CD8-positive, alpha-beta memory T cell (primary cell): ENCODE measurements around the gene SERPINA6. TPM values are rescaled to one million over a fixed set of nuclear protein-coding genes. Genes with fewer than 3 reads are reported as not detected.
A peak's percentile ranks its signal among the peaks of the same experiment; 100 is the strongest.

Experiments
- CTCF ChIA-PET: fragments of 350-600 bp; sonication (Branson Sonifier 250); formaldehyde crosslinking; loops from one replicate; lab custom pipeline; 2021; ENCODE audit warnings: antibody characterized with exemption; lab: Charles Lee
- POLR2A ChIA-PET: fragments of 350-600 bp; sonication (Branson Sonifier 250); formaldehyde crosslinking; loops from one replicate; lab custom pipeline; 2021; ENCODE audit warnings: antibody characterized with exemption; lab: Charles Lee
- DNase-seq, 5 donors: peaks; one replicate each; pipeline versions ENCODE4 v3.0.0 to v3.0.0-alpha.2; 2020 to 2022; ENCODE audit warnings: mixed read lengths in 1 of 5
- H3K27ac ChIP-seq: one replicate; pipeline ENCODE4 v1.7.0; 2013; ENCODE audit warnings: low read depth, mild to moderate bottlenecking, low read length, moderate library complexity
- H3K27me3 ChIP-seq: 2 replicates; pipeline ENCODE4 v1.7.0; 2013; ENCODE audit warnings: low read length, mild to moderate bottlenecking; ENCODE audit not compliant: insufficient read depth, poor library complexity, severe bottlenecking
- H3K36me3 ChIP-seq: 2 replicates; pipeline ENCODE4 v1.7.0; 2013; ENCODE audit warnings: mild to moderate bottlenecking, low read length, moderate library complexity; ENCODE audit not compliant: insufficient read depth
- H3K4me1 ChIP-seq: 2 replicates; pipeline ENCODE4 v1.7.0; 2013; ENCODE audit warnings: mild to moderate bottlenecking, low read length, moderate library complexity; ENCODE audit not compliant: insufficient read depth
- H3K4me3 ChIP-seq: 2 replicates; pipeline ENCODE4 v1.7.0; 2013; ENCODE audit warnings: mild to moderate bottlenecking, low read length
- H3K9me3 ChIP-seq: 2 replicates; pipeline ENCODE4 v1.7.0; 2013; ENCODE audit warnings: mild to moderate bottlenecking, low read length
- H3K27ac Mint-ChIP-seq, 8 donors: one replicate each; pipeline ENCODE4 v1.8.0; 2020 to 2021; ENCODE audit warnings: mixed read lengths in 8 of 8, mild to moderate bottlenecking in 6 of 8, inconsistent platforms in 3 of 8, moderate library complexity in 3 of 8
- H3K27me3 Mint-ChIP-seq, 2 donors: one replicate each; pipeline ENCODE4 v1.8.0; 2020 to 2021; ENCODE audit warnings: mixed read lengths in 2 of 2, mild to moderate bottlenecking in 1 of 2, moderate library complexity in 1 of 2
- H3K36me3 Mint-ChIP-seq, 3 donors: one replicate each; pipeline ENCODE4 v1.8.0; 2020 to 2021; ENCODE audit warnings: mixed read lengths in 3 of 3, inconsistent platforms in 1 of 3, mild to moderate bottlenecking in 1 of 3
- H3K4me1 Mint-ChIP-seq, 3 donors: one replicate each; pipeline ENCODE4 v1.8.0; 2020 to 2021; ENCODE audit warnings: mixed read lengths in 3 of 3, inconsistent platforms in 1 of 3, mild to moderate bottlenecking in 1 of 3
- H3K4me3 Mint-ChIP-seq, 7 donors: one replicate each; pipeline ENCODE4 v1.8.0; 2020 to 2021; ENCODE audit warnings: mixed read lengths in 7 of 7, mild to moderate bottlenecking in 6 of 7, moderate library complexity in 4 of 7, inconsistent platforms in 2 of 7
- H3K9me3 Mint-ChIP-seq, 5 donors: one replicate each; pipeline ENCODE4 v1.8.0; 2020 to 2022; ENCODE audit warnings: mixed read lengths in 5 of 5, mild to moderate bottlenecking in 3 of 5, moderate library complexity in 2 of 5, inconsistent platforms in 1 of 5
- polyA plus RNA-seq: library from polyadenylated mRNA; unstranded; fragments of 300-500 nt; fragmentation: Illumina TruSeq; gene quantifications from one replicate; pipeline ENCODE4 v1.2.3, GENCODE V29; 2021
- total RNA-seq, 2 experiments: library from RNA; stranded (reverse); gene quantifications; one replicate each; pipeline ENCODE4 v1.2.3, GENCODE V29; 2021

SERPINA6 gene
- total and polyA plus RNA-seq, 3 experiments from 2014 or later = not detected

DNA sequence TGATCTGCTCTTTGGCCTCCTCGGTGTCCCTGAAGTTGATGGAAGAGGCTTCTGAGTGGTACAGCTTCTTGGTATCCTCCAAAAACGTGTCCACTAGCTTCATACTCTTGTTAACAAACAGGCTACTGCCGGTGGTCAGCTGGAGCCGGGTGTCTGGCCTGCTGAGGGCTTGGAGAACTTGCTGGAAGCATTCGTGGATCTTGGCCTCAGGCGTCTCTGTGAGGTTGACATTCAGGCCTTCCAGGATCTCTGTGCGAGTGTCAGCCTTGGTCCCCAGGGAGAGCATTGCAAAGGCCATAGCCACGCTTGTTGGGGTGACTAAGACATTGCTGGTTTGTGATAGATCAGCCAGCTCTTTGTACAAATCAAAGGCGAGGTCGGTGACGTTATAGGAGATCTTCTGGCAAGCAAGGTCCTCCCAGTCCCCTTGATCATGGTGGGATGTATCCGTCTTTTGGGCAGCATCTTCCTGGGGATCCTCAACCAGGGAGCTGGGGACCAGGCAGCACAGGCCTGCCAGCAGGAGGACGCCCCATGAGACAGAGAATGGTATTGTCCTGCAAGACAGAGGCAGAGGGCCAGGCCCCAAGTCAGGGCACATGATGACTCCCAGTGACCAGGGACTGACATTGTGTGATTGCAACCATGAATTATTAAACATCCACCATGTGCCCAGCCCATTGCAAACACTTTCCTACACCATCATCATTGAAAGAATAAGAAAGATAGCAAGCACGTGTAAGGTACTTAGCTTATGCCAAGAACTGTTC, 43.2 kb upstream of the SERPINA6 start, which contains the start of gene SERPINA2:
Gene SERPINA2, minus strand, starts transcription at position 553 of the 770 bp plus-strand sequence.
- Histone ChIP-seq H3K4me1 (no peaks in the 10 kb centered on the region), H3K36me3 (no peaks in the 10 kb centered on the region), H3K4me3 (no peak within 1 kb of the TSS), H3K9me3 (no peaks in the 10 kb centered on the region), H3K27me3 (no peaks in the 10 kb centered on the region), H3K27ac (no peak within 1 kb of the TSS)
- Mint-ChIP-seq H3K27me3 (peaks cover 6 to 9% of the 10 kb centered on the region in 2 donors), H3K4me3 (no peak within 1 kb of the TSS), H3K27ac (peak within 1 kb of the TSS in 1 of 8 donors; percentile 47), H3K9me3 (peaks cover 0 to 3% (median 0%) of the 10 kb centered on the region in 5 donors), H3K4me1 (no peaks in the 10 kb centered on the region), H3K36me3 (no peaks in the 10 kb centered on the region)
- DNase-seq = no peak
- ChIA-PET POLR2A (no interaction called here), CTCF (no interaction called here)

DNA sequence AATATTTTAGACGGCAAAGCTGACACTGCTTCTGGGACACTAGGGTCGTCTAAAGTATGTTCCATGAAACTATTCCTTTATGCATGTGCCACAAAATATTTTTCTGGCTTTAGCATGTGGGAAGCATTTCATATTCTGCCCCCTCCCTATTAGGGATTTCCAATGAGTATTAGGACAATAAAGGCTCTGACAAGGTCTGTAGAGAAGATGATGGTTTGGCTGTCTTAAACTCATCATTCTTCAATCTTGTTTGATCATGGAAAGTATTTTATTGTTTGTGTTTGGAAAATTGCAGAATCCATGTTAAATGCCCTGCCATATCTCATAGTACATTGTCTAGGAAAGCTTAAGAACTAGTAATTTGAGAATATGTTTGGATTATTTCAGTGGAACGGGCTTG, 42.5 kb upstream of the SERPINA6 start:
- ChIA-PET POLR2A (no interaction called here), CTCF (no interaction called here)
- Histone ChIP-seq H3K36me3 (no peaks in the 10 kb centered on the region), H3K9me3 (no peaks in the 10 kb centered on the region), H3K4me3 (no peak overlapping the region), H3K27ac (no peak overlapping the region), H3K4me1 (no peaks in the 10 kb centered on the region), H3K27me3 (no peaks in the 10 kb centered on the region)
- no peak for DNase-seq
- Mint-ChIP-seq H3K4me3 (no peak overlapping the region), H3K9me3 (peaks cover 0 to 3% (median 0%) of the 10 kb centered on the region in 5 donors), H3K4me1 (no peaks in the 10 kb centered on the region), H3K27me3 (peaks cover 9 to 13% of the 10 kb centered on the region in 2 donors), H3K36me3 (no peaks in the 10 kb centered on the region), H3K27ac (no peak overlapping the region)

DNA sequence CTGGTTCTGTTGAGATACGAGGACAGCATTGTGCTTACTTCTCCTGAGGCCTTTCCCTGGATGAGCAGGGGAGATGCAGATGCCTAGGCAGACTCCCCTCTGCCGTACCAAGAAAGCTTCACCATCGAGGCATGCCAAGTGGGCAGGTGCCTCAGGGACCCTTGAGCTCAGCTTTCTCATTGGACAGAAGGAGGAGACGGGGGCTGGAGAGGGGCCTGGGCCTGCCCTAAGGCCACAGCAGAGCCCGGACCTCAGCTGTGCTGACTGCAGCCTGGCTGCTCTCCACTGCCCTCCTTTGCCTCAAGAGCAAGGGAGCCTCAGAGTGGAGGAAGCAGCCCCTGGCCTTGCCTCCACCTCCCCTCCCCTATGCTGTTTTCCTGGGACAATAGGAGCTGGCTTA, 41.8 kb upstream of the SERPINA6 start:
- Histone ChIP-seq H3K4me1 (no peaks in the 10 kb centered on the region), H3K9me3 (no peaks in the 10 kb centered on the region), H3K27ac (no peak overlapping the region), H3K27me3 (no peaks in the 10 kb centered on the region), H3K4me3 (no peak overlapping the region), H3K36me3 (no peaks in the 10 kb centered on the region)
- H3K4me3 Mint-ChIP-seq = no peak overlapping the region
- H3K27me3 Mint-ChIP-seq = peaks cover 9 to 18% of the 10 kb centered on the region in 2 donors
- ChIA-PET CTCF (no interaction called here), POLR2A (no interaction called here)
- H3K4me1 Mint-ChIP-seq = no peaks in the 10 kb centered on the region
- no peaks in the 10 kb centered on the region for H3K36me3 Mint-ChIP-seq
- DNase-seq = no peak
- H3K27ac Mint-ChIP-seq = no peak overlapping the region
- H3K9me3 Mint-ChIP-seq = peaks cover 0 to 3% (median 0%) of the 10 kb centered on the region in 5 donors

DNA sequence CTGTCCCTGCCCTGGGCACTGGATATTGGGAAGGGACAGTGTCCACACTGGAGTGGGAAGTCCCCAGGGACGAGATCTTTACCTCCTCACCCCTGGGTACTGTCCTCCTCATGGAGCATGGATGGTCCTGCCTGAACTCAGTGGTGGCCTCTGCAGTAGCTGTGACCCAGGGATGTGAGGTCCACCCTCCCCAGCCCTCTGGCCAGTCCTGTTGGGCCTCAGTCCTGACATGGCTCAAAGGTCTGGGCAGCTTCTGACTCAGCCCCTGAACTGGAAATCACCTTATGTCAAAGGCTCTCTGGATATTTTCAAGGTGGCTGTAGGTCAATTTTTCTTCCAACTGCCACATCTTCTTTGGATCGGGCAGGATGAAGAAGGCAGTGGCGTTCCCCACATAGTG, 40.9 kb upstream of the SERPINA6 start:
- no peaks in the 10 kb centered on the region for H3K4me1 ChIP-seq
- no peak overlapping the region for H3K27ac ChIP-seq
- no peak overlapping the region for H3K4me3 ChIP-seq
- Mint-ChIP-seq H3K4me3 (no peak overlapping the region), H3K27me3 (peaks cover 11 to 19% of the 10 kb centered on the region in 2 donors), H3K36me3 (no peaks in the 10 kb centered on the region), H3K9me3 (peaks cover 0 to 3% (median 0%) of the 10 kb centered on the region in 5 donors), H3K27ac (no peak overlapping the region), H3K4me1 (no peaks in the 10 kb centered on the region)
- no peaks in the 10 kb centered on the region for H3K36me3 ChIP-seq
- ChIA-PET POLR2A (no interaction called here), CTCF (no interaction called here)
- DNase-seq = no peak
- H3K27me3 ChIP-seq = no peaks in the 10 kb centered on the region
- no peaks in the 10 kb centered on the region for H3K9me3 ChIP-seq

DNA sequence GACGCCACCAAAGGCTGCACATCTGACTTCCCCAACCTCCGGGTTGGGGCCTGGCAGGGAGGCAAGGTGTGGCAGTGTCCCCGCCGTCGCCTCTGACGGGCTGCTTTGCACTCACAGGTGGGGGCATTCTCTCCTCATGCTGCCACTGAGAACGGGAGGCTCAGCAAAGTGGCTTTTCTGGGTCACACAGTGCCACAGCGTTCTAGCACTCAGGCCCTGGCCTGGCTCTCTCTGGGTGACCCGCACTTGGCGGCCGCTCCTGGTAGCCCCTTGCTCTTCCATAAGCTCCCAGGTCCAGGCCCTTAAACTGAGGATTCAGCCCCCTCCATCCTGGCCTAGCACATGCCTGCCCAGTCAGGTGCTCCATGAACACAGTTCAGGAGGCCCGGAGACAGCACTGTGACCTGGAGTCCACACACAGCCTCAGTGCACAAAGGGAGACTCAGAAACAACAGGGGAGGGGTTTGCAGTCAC, 40.1 kb upstream of the SERPINA6 start:
- no peak overlapping the region for H3K4me3 ChIP-seq
- POLR2A ChIA-PET = no interaction called here
- no peak overlapping the region for H3K4me3 Mint-ChIP-seq
- H3K9me3 Mint-ChIP-seq = peaks cover 0 to 1% (median 0%) of the 10 kb centered on the region in 5 donors
- H3K4me1 ChIP-seq = no peaks in the 10 kb centered on the region
- H3K27me3 Mint-ChIP-seq = peaks cover 10 to 19% of the 10 kb centered on the region in 2 donors
- no peaks in the 10 kb centered on the region for H3K27me3 ChIP-seq
- CTCF ChIA-PET = no interaction called here
- H3K36me3 ChIP-seq = no peaks in the 10 kb centered on the region
- H3K27ac Mint-ChIP-seq = no peak overlapping the region
- no peaks in the 10 kb centered on the region for H3K4me1 Mint-ChIP-seq
- no peak overlapping the region for H3K27ac ChIP-seq
- DNase-seq = no peak
- no peaks in the 10 kb centered on the region for H3K36me3 Mint-ChIP-seq
- no peaks in the 10 kb centered on the region for H3K9me3 ChIP-seq

DNA sequence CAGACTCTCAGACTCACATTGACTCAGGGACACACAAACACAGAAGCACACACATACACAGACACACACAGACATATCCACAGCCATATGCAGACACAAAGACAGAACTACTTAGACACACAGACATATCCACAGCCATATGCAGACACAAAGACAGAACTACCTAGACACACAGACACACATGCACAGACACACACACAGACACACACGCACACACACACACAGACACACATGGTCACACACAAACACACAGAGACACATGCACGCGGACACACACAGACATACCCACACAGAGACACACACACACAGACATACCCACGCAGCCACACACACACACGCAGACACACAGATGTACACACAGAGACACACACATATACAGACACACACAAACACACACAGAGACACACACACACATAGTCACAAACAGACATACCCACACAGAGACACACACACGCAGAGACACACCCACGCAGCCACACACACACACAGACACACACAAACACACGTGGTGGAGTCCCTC, 39.5 kb upstream of the SERPINA6 start:
- peak overlapping the region in 1 of 8 donors; percentile 31 for H3K27ac Mint-ChIP-seq
- no peaks in the 10 kb centered on the region for H3K4me1 ChIP-seq
- peaks cover 9 to 19% of the 10 kb centered on the region in 2 donors for H3K27me3 Mint-ChIP-seq
- peaks cover 0 to 1% (median 0%) of the 10 kb centered on the region in 5 donors for H3K9me3 Mint-ChIP-seq
- H3K36me3 Mint-ChIP-seq = no peaks in the 10 kb centered on the region
- DNase-seq = no peak
- H3K9me3 ChIP-seq = no peaks in the 10 kb centered on the region
- POLR2A ChIA-PET = no interaction called here
- no peak overlapping the region for H3K27ac ChIP-seq
- CTCF ChIA-PET = no interaction called here
- H3K27me3 ChIP-seq = no peaks in the 10 kb centered on the region
- H3K4me3 Mint-ChIP-seq = no peak overlapping the region
- H3K36me3 ChIP-seq = no peaks in the 10 kb centered on the region
- no peak overlapping the region for H3K4me3 ChIP-seq
- H3K4me1 Mint-ChIP-seq = no peaks in the 10 kb centered on the region

DNA sequence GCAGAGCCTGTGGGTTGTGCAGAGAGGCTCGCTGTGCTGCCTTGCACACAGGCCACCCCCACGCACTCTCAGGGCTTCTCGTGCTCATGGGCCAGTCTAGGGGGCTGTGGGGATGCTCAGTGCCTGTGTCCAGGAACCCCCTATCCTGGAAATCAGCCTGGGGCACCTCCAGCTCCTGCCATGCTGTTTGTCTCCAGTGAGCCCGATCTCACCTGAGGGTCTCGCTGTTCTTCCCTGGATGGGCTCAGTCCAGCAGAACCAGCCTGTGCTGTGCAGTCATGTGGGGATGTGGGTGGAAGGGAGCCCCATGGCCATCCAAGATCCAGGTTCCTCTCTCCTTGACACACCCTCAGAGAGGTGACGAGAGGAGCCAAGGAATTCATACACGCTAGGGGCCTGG, 38.5 kb upstream of the SERPINA6 start:
- no peaks in the 10 kb centered on the region for H3K4me1 ChIP-seq
- H3K4me1 Mint-ChIP-seq = no peaks in the 10 kb centered on the region
- CTCF ChIA-PET = no interaction called here
- peaks cover 11 to 19% of the 10 kb centered on the region in 2 donors for H3K27me3 Mint-ChIP-seq
- no peak overlapping the region for H3K4me3 ChIP-seq
- no peak overlapping the region for H3K4me3 Mint-ChIP-seq
- no peaks in the 10 kb centered on the region for H3K9me3 Mint-ChIP-seq
- no peak for DNase-seq
- no peaks in the 10 kb centered on the region for H3K9me3 ChIP-seq
- no peaks in the 10 kb centered on the region for H3K36me3 Mint-ChIP-seq
- H3K27ac Mint-ChIP-seq = no peak overlapping the region
- no peak overlapping the region for H3K27ac ChIP-seq
- no peaks in the 10 kb centered on the region for H3K27me3 ChIP-seq
- no peaks in the 10 kb centered on the region for H3K36me3 ChIP-seq
- POLR2A ChIA-PET = no interaction called here

DNA sequence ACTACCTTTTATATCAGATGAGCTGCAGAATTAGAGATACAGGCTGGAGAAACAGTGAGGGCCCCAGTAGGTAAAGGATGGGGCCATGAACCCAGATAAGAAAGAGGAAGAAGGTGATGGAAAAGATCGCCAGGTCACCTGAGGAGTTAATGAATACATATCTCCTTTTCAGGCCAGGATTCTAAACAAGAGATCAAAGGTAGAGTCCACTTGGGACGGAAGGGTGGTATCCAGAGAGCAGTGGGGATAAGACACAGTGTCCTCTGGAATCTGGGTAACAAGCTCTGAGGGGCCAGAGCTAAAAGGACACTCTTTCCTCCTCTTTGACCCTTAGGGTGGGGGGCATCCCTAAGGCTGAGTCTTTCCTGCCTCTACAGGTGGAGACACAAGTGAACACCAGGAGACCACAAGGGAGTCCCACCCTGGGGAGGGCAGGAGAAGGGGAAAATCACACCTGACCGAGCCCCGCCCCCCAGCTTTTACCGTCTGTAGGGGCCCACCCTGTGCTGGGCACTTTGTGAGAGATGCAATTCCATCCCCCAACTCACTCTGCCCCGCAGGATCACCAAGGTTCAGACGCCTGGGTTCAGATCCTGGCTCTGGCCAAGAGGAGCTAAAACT, 37.9 kb upstream of the SERPINA6 start:
- ChIA-PET CTCF (no interaction called here), POLR2A (no interaction called here)
- H3K9me3 Mint-ChIP-seq = no peaks in the 10 kb centered on the region
- H3K27ac ChIP-seq = no peak overlapping the region
- no peak for DNase-seq
- H3K36me3 Mint-ChIP-seq = no peaks in the 10 kb centered on the region
- no peaks in the 10 kb centered on the region for H3K9me3 ChIP-seq
- no peak overlapping the region for H3K27ac Mint-ChIP-seq
- peaks cover 8 to 19% of the 10 kb centered on the region in 2 donors for H3K27me3 Mint-ChIP-seq
- H3K4me1 Mint-ChIP-seq = no peaks in the 10 kb centered on the region
- no peaks in the 10 kb centered on the region for H3K27me3 ChIP-seq
- no peaks in the 10 kb centered on the region for H3K4me1 ChIP-seq
- H3K36me3 ChIP-seq = no peaks in the 10 kb centered on the region
- no peak overlapping the region for H3K4me3 Mint-ChIP-seq
- no peak overlapping the region for H3K4me3 ChIP-seq
